GM19099 (cell line): Measurements from ENCODE around the gene YY1.

Experiments used
- POLR2A ChIP-seq: IDR thresholded peaks from 3 replicates; pipeline ENCODE4 v1.6.1; 2011; ENCODE audit warnings: low read depth; ENCODE audit not compliant: insufficient read length; ENCODE audit errors: extremely low read depth

Gene YY1

DNA sequence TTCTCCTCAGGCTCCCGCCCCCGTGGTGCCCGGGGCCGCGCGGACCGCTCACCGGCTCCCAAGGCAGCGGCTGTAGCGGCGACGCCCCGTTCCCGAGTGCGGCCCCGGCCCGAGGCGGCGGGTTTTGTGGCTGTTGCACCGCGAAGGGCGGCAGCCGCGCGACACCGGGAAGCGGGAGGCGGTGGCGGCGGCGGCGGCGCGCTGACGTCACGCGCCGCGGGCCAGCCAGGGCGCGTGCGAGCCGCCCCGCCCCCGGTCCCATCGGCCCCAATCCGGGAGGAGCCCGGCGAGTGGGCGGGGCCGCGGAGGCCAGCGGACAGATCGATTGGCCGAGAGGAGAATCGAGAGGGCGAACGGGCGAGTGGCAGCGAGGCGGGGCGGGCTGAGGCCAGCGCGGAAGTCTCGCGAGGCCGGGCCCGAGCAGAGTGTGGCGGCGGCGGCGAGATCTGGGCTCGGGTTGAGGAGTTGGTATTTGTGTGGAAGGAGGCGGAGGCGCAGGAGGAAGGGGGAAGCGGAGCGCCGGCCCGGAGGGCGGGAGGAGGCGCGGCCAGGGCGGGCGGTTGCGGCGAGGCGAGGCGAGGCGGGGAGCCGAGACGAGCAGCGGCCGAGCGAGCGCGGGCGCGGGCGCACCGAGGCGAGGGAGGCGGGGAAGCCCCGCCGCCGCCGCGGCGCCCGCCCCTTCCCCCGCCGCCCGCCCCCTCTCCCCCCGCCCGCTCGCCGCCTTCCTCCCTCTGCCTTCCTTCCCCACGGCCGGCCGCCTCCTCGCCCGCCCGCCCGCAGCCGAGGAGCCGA is at the start of gene YY1:
YY1 (plus strand) TSS at position 726 of the 792 bp plus-strand sequence. CDS start 101 bp downstream, outside the sequence.
- TF ChIP-seq POLR2A = peak; percentile 60

DNA sequence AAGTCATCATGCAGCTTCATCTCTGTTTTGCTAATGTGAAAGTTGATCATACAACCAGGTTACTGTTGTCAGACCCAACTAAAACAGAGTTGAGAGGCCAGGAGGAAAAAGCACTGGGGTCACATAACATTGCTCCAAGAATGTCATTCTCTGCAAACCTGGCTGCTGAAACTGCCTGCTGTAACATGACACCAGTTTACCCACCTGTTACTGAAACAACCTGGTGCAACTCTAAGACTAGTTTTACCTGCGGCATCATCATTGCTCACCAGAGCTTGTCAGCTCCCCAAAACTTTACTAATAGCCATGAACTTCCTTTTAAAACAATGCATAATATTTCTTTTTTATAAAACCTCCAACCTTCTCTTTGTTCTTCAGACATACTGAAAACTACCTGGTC is 48.8 kb upstream of the YY1 start:
- TF ChIP-seq POLR2A = no peak

GRCh38 chr14:100191584-100192249 is 47.2 kb upstream of the YY1 start:
- TF ChIP-seq POLR2A = no peak

DNA sequence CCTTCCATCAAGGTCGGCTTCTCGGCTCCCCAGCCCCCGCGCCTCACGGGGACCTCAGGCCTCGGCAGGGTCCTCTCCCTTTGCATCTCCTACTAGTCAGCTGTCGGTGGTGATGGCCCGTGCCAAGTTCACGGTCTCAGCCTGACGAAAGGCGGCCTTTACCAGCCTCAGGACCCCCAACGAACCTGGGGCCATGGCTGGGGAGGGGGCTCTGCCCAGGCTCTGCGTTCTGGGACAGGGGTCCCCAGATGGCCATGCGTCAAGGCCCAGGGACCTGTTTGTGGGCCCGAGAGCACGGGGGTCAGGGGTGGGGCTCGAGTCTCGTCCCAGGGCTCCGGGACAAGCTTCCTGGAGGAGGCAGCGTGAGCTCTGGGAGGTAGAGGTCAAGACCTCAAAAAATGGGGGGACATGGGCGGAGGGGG is 46.7 kb upstream of the YY1 start:
- no peak for TF ChIP-seq POLR2A

DNA sequence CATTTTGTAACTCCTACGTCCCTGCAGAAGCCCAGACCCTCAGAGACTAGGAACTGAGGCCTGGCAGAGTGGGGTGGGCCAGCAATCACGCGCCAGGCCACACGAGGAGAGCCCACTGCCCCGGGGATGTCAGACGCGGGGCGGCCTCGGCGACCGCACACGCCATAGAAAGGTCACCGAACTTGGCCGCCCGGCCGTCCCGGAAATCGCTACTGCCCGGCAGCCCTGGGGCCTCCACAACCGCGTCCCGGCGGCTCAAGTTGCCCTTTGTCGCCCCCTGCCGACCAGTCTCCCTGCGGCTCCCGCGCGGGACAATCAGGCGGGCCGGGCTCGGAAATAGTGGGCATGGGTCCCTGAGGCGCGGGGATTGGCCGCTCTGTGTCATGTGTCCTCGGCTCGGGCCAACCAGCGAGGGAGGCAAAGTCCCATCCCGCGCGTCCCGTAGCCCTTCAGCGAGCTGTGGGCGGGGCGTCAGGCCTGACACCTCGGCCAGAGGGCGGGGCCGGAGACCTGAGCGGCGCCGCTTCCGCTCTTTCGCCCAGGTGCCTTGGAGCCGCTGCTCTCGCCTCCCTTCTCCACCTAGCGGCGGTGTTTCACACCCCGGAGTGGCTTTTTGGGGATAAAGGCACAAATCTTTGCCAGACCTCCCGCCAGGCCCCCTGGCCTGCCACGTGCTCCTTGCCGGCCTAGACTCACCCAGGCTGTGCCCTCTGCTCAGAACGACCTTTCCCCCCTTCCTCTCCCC is 46.1 kb upstream of the YY1 start:
- TF ChIP-seq POLR2A = peak; percentile 73

DNA sequence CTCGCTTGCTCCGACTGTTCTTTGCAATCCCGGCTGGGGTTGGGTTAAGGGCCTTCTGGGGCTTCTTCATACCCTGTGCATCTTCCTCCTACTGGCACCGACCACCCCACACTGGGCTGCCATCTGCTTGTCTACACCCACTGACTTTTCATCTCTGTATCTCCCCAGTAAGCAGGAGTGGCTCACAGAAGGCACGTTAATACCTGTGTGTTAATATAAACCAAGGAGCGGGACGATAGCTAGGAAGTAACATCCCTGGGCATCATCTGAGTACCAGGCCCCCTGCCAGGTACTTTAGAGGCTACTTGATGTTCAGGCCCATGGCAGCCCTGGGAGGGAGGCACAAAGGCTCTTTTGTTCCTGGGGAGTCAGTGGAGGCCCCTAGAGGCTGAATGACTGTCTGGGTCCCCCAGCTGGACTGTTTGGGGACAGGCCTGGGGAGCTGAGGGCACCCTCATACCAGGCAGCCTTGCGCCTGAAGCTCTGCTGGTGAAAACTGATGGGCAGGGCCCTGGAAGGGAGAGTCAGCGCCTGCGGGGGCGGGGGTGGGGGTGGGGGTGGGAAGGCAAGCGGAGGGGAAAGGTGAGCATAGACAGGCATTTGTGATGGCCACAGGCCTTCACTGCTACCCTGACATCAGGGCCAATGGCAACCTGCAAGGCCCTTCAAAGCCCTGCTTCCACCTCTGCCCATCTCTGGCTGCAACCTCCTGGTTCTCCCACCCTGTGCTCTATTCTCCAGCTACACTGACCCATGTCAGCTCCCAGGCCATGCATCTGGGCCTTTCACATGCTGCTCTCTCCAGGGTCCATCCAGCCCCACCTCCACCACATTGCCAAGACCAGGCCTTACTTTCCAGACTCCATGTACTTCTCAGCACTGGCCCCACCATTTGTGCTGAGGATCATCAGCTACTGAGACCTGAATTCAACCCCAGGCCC is 45.3 kb upstream of the YY1 start:
- no peak for TF ChIP-seq POLR2A

GRCh38 chr14:100199240-100199860 is 39.6 kb upstream of the YY1 start:
- no peak for TF ChIP-seq POLR2A

GRCh38 chr14:100200311-100200710 is 38.6 kb upstream of the YY1 start:
- TF ChIP-seq POLR2A = no peak

GRCh38 chr14:100201701-100202100 is 37.2 kb upstream of the YY1 start:
- TF ChIP-seq POLR2A = no peak

- no peak for TF ChIP-seq POLR2A
Measured at GRCh38 chr14:100202712-100203111, 36.2 kb upstream of the YY1 start.

DNA sequence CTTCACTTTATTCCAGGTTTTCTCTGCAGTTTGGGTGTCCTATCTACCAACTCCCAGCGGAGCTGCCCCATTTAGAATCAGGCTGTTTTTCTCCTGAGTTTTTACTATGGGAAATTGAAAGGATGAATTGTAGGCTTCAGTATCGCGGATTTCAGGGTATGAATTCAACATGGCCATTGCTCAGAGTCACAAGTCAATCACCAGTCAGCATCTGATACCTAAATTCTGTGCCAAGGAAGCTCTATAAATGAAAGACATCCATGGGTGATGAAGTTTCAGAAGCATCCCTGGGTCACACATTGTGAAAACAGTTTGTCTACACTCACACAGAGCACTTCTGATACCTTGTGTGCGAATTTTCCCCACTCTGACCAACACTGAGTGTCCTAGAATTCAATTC is 35.8 kb upstream of the YY1 start:
- no peak for TF ChIP-seq POLR2A

DNA sequence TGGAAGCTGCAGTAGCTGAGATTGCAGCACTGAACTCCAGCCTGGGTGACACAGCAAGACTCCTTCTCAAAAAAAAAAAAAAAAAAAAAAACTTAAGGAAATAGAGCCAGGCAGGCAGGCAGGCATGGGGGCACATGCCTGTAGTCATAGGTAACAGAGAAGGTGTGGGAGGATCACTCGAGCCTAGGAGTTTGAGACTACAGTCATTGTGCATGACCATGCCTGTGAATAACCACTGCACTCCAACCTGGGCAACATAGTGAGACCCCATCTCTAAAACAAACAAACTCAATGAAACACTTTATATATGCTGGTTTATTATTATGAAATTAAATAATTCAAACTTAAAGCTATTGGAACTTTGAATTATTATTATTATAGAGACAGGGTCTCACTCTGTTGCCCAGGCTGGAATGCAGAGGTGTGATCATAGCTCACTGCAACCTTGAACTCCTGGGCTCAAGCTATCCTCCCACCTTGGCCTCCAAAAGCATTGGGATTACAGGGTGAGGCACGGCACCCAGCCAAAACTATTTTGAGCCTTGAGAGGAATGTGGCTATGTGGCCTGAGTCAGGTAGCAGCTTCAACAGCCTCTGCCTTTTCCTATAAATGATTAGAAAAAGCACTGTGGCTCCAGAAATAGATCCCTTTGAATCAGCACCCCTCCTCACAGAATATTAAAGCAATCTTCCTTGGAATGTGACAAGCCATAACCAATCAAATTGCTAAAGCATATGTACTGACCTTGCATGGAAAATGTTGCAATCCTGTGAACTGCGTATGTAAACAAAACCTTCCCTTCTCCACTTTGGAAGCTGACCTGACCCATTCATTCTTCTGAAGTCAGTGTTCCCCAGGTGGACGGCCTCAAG is 34.7 kb upstream of the YY1 start:
- no peak for TF ChIP-seq POLR2A

DNA sequence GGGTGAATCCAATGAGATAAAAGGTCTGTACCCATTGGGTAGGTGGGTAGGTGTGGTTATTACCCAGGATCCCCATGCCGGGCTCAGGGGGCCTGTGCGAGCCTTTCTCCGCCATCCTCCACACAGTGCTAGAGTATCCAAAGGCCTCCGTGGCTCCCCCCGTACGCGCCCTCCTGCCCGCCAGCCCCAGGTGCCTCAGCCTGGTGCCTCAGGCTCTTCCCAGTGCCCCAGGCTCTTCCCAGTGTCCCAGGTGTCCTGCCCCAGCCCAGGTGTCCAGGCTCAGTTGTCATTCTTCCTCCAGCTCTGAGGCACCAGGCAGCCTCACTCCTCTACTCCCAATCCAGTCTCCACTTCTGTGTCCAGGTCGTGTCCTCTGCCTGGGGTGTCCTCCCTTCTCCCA is 27.6 kb upstream of the YY1 start:
- no peak for TF ChIP-seq POLR2A
